ENCODE data around the gene IFITM1. TPM values are rescaled to one million over a fixed set of nuclear protein-coding genes. Genes with fewer than 3 reads are reported as not detected.
"Not testable (repeated sequence)": the region's sequence is repeated elsewhere in the genome, so short reads cannot be mapped to it uniquely, and the experiment has no call there.

IFITM1 gene
- total and polyA plus RNA-seq, 3 experiments from 2014 or later = 70.7 to 2,153 (median 75.9) TPM

DNA sequence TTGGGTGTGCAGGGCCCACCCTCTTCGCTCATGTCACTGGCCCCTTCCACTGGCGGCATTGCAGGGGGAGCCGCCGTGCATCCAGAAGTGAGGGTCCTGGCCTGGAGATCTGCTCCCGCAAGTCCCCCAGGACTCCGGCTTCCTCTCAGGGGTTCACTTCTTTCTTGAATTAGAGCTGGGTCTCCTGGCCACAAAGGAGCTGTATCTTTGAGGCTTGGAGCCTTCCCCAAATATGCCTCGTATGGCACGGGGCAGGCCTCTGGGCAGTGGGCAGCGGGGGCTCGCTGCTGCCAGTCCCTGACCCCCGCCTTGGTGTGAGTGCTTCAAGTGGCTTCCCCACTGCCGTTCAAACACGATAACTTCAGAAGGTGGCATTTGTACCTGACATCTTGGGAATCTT, 14.2 kb downstream of the IFITM1 start:
- Histone ChIP-seq H3K4me1 (ENCODE audit: insufficient read depth, low read length) (peaks cover 61% of the 10 kb centered on the region), H3K27ac (ENCODE audit: low read depth, low read length) (peak overlapping the region; percentile 65), H3K27me3 (ENCODE audit: insufficient read depth, low read length, poor library complexity, severe bottlenecking) (no peaks in the 10 kb centered on the region), H3K4me3 (ENCODE audit: low read length) (no peak overlapping the region), H3K36me3 (ENCODE audit: insufficient read depth, low read length) (no peaks in the 10 kb centered on the region), H3K9me3 (ENCODE audit: low read length) (no peaks in the 10 kb centered on the region)
- CTCF ChIA-PET = interaction anchor here (0.7 to 2.1 kb wide), 6 partner anchors 11 to 77 kb away, joined by 3 to 10 read pairs (median 4); no protein-coding TSS in a partner anchor
- Mint-ChIP-seq H3K27me3 (no peaks in the 10 kb centered on the region), H3K27ac (peak overlapping the region in 5 of 8 donors; percentile 23 to 91 (median 63)), H3K36me3 (no peaks in the 10 kb centered on the region), H3K4me3 (peak overlapping the region in 1 of 7 donors; percentile 56), H3K4me1 (peaks cover 64 to 78% (median 68%) of the 10 kb centered on the region in 3 donors), H3K9me3 (no peaks in the 10 kb centered on the region)
- POLR2A ChIA-PET = interaction anchor here (0.8 to 1.5 kb wide), 3 partner anchors 11 to 122 kb away, joined by 3 to 7 read pairs (median 4); partner anchors contain the start of genes PTDSS2 and SIGIRR
- no peak for DNase-seq

DNA sequence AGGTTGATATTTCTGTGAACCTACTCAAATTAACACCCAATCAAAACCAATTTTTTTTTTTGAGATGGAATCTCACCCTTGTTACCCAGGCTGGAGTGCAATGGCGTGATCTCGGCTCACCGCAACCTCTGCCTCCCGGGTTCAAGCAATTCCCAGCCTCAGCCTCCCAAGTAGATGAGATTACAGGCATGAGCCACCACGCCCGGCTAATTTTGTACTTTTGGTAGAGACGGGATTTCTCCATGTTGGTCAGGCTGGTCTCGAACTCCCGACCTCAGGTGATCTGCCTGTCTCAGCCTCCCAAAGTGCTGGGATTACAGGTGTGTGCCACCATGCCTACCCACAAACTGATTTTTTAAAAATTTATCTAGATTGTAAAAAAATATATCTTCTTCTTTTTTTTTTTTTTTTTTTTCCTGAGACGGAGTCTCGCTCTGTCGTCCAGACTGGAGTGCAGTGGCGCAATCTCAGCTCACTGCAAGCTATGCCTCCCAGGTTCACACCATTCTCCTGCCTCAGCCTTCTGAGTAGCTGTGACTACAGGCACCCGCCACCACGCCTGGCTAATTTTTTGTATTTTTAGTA, 14.8 kb downstream of the IFITM1 start:
- Mint-ChIP-seq H3K27ac (peak overlapping the region in 5 of 8 donors; percentile 67 to 92 (median 90)), H3K4me1 (peaks cover 64 to 78% (median 72%) of the 10 kb centered on the region in 3 donors), H3K4me3 (peak overlapping the region in 2 of 7 donors; percentile 24 to 28)
- DNase-seq; H3K36me3 ChIP-seq (ENCODE audit: insufficient read depth, low read length); H3K4me3 ChIP-seq (ENCODE audit: low read length); H3K9me3 Mint-ChIP-seq; H3K9me3 ChIP-seq (ENCODE audit: low read length); H3K27me3 ChIP-seq (ENCODE audit: insufficient read depth, low read length, poor library complexity, severe bottlenecking); H3K27me3 Mint-ChIP-seq; H3K36me3 Mint-ChIP-seq: not testable (repeated sequence)
- CTCF ChIA-PET = interaction anchor here (0.9 to 2.2 kb wide), 5 partner anchors 12 to 78 kb away, joined by 4 to 12 read pairs (median 6); no protein-coding TSS in a partner anchor
- Histone ChIP-seq H3K27ac (ENCODE audit: low read depth, low read length) (peak overlapping the region; percentile 65), H3K4me1 (ENCODE audit: insufficient read depth, low read length) (peaks cover 61% of the 10 kb centered on the region)
- POLR2A ChIA-PET = interaction anchor here (0.7 to 1.4 kb wide), 2 partner anchors 14 to 27 kb away, joined by 5 read pairs; no protein-coding TSS in a partner anchor

DNA sequence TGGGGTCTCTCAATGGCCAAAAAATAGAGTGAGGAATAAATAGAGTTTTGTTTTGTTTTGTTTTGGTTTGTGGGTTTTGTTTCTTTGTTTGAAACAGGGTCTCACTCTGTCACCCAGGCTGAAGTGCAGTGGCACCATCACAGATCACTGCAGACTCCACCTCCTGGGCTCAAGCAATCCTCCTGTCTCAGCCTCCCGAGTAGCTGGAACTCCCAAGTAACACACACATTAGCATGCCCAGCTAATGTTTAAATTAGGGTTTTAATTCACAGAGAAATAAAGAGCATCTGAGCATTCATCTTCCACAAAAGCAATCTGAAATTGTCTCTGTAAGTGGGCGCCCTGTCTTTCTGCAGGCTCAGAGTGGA, 16.0 kb downstream of the IFITM1 start:
- Histone ChIP-seq H3K36me3 (ENCODE audit: insufficient read depth, low read length) (no peaks in the 10 kb centered on the region), H3K4me1 (ENCODE audit: insufficient read depth, low read length) (peaks cover 50% of the 10 kb centered on the region), H3K4me3 (ENCODE audit: low read length) (no peak overlapping the region), H3K27ac (ENCODE audit: low read depth, low read length) (peak overlapping the region; percentile 72), H3K27me3 (ENCODE audit: insufficient read depth, low read length, poor library complexity, severe bottlenecking) (no peaks in the 10 kb centered on the region), H3K9me3 (ENCODE audit: low read length) (no peaks in the 10 kb centered on the region)
- Mint-ChIP-seq H3K27me3 (no peaks in the 10 kb centered on the region), H3K27ac (peak overlapping the region in 7 of 8 donors; percentile 48 to 90 (median 78)), H3K4me1 (peaks cover 57 to 68% (median 67%) of the 10 kb centered on the region in 3 donors), H3K36me3 (no peaks in the 10 kb centered on the region), H3K4me3 (peak overlapping the region in 6 of 7 donors; percentile 26 to 51 (median 33)), H3K9me3 (no peaks in the 10 kb centered on the region)
- POLR2A ChIA-PET = interaction anchor here (1.4 kb wide), 1 partner anchor 26 kb away, joined by 5 read pairs; no protein-coding TSS in a partner anchor
- CTCF ChIA-PET = interaction anchor here (1.0 to 2.2 kb wide), 6 partner anchors 9 to 54 kb away, joined by 3 to 12 read pairs (median 5); no protein-coding TSS in a partner anchor
- no peak for DNase-seq

DNA sequence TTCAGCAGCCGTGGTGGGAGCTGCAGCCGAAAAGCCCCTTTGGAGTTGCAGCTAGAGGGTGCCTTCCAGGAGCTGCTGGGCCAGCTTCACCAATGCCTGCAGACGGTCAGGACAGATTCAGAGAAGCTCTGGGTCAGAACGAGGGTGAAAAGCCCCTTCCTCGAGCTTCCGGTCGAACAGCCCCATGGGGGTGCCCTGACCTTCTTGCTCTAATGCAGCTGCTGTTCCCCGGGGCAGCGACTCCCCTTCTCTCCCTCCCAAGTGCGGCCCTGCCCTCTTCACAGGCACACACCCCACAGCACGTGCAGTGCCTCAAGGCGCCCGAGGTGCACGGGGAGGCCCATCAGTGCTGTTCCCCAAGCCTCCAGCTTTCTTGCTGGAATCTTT, 16.5 kb downstream of the IFITM1 start:
- no peak overlapping the region for H3K4me3 ChIP-seq (ENCODE audit: low read length)
- Mint-ChIP-seq H3K27me3 (no peaks in the 10 kb centered on the region), H3K4me3 (peak overlapping the region in 3 of 7 donors; percentile 73 to 82 (median 73)), H3K27ac (peak overlapping the region in 3 of 8 donors; percentile 56 to 82 (median 75)), H3K4me1 (peaks cover 54 to 66% (median 65%) of the 10 kb centered on the region in 3 donors), H3K9me3 (no peaks in the 10 kb centered on the region), H3K36me3 (no peaks in the 10 kb centered on the region)
- peaks cover 49% of the 10 kb centered on the region for H3K4me1 ChIP-seq (ENCODE audit: insufficient read depth, low read length)
- H3K27me3 ChIP-seq (ENCODE audit: insufficient read depth, low read length, poor library complexity, severe bottlenecking) = no peaks in the 10 kb centered on the region
- ChIA-PET CTCF (interaction anchor here (0.7 to 2.2 kb wide), 8 partner anchors 9 to 80 kb away, joined by 3 to 12 read pairs (median 4); no protein-coding TSS in a partner anchor), POLR2A (interaction anchor here (1.4 kb wide), 1 partner anchor 26 kb away, joined by 5 read pairs; no protein-coding TSS in a partner anchor)
- H3K9me3 ChIP-seq (ENCODE audit: low read length) = no peaks in the 10 kb centered on the region
- peak overlapping the region; percentile 72 for H3K27ac ChIP-seq (ENCODE audit: low read depth, low read length)
- no peak for DNase-seq
- H3K36me3 ChIP-seq (ENCODE audit: insufficient read depth, low read length) = no peaks in the 10 kb centered on the region

DNA sequence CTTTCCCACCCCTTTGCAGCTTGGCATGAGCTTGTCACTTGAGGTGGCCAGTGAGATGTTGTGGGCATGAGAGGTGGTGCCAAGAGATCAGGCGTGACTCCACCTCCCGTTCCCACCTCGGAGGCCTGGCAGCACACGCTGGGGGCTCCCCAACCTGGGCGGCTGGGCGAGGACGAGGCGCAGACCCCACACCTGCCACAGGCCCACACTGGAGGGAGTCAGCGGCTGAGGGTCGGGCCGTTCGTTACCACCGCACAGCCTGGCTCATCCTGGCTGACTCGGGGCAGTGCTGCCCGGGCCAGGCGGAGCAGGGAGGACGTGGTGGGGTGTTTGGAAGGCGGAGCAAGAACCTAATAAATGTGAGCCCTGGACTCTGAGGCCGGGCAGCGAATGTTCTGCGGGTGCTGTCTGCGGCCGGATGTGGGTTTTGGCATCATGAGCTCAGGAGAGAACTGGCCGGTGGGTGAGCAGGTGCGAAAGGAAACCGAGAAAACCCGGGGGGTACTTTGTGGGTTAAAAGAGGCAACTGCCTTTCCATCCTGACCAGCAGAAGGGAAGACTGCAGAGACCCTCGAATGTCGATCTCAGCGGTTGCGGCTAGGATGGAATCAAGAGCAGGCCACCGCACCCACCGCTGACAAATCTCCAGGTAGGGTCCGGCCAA, 17.0 kb downstream of the IFITM1 start:
- Mint-ChIP-seq H3K4me3 (peak overlapping the region; percentile 40 to 82 (median 73)), H3K9me3 (no peaks in the 10 kb centered on the region), H3K36me3 (no peaks in the 10 kb centered on the region), H3K4me1 (peaks cover 52 to 62% (median 62%) of the 10 kb centered on the region in 3 donors), H3K27me3 (no peaks in the 10 kb centered on the region), H3K27ac (peak overlapping the region; percentile 65 to 97 (median 78))
- H3K9me3 ChIP-seq (ENCODE audit: low read length) = no peaks in the 10 kb centered on the region
- H3K27me3 ChIP-seq (ENCODE audit: insufficient read depth, low read length, poor library complexity, severe bottlenecking) = no peaks in the 10 kb centered on the region
- POLR2A ChIA-PET = interaction anchor here (0.6 kb wide), 1 partner anchor 42 kb away, joined by 3 read pairs; the partner anchor contains the start of gene PGGHG
- peaks cover 45% of the 10 kb centered on the region for H3K4me1 ChIP-seq (ENCODE audit: insufficient read depth, low read length)
- DNase-seq = no peak
- H3K4me3 ChIP-seq (ENCODE audit: low read length) = peak overlapping the region; percentile 41
- H3K36me3 ChIP-seq (ENCODE audit: insufficient read depth, low read length) = no peaks in the 10 kb centered on the region
- H3K27ac ChIP-seq (ENCODE audit: low read depth, low read length) = peak overlapping the region; percentile 72
- CTCF ChIA-PET = interaction anchor here (0.7 to 2.2 kb wide), 6 partner anchors 8 to 80 kb away, joined by 3 to 12 read pairs (median 5); no protein-coding TSS in a partner anchor

DNA sequence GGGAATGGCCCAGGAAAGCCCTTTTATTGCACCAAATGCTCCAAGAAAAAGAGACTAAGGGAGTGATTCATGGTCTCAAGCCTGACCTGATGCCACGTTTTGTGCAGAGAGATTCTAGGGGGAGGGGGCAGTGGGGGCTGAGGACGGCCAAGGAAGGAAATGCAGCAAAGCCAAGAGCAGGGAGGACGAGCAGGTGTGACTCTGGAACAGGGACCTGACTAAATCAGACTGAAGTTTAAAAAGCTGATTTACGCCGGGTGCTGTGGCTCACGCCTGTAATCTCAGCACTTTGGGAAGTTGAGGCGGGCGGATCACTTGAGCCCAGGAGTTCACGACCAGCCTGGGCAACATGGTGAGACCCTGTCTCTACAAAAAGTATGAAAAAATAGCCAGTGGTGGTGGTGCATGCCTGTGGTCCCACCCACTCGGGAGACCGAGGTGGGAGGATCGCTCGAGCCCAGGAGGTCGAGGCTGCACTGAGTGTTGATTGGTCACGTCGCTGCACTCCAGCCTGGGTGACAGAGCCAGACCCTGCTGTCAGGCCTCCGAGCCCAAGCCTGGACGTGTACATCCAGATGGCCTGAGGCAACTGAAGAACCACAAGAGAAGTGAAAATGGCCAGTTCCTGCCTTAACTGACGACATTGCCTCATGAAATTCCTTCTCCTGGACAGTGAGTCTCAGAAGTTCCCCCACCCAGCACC, 17.7 kb downstream of the IFITM1 start:
- H3K4me1 Mint-ChIP-seq = peaks cover 52 to 60% (median 57%) of the 10 kb centered on the region in 3 donors
- Histone ChIP-seq H3K4me3 (ENCODE audit: low read length) (peak overlapping the region; percentile 41), H3K9me3 (ENCODE audit: low read length) (no peaks in the 10 kb centered on the region), H3K27ac (ENCODE audit: low read depth, low read length) (no peak overlapping the region), H3K4me1 (ENCODE audit: insufficient read depth, low read length) (peaks cover 43% of the 10 kb centered on the region), H3K36me3 (ENCODE audit: insufficient read depth, low read length) (no peaks in the 10 kb centered on the region), H3K27me3 (ENCODE audit: insufficient read depth, low read length, poor library complexity, severe bottlenecking) (no peaks in the 10 kb centered on the region)
- ChIA-PET CTCF (interaction anchor here (1.1 kb wide), 1 partner anchor 81 kb away, joined by 3 read pairs; no protein-coding TSS in a partner anchor), POLR2A (interaction anchor here (0.6 kb wide), 1 partner anchor 42 kb away, joined by 3 read pairs; the partner anchor contains the start of gene PGGHG)
- H3K27me3 Mint-ChIP-seq = no peaks in the 10 kb centered on the region
- no peak for DNase-seq
- peak overlapping the region; percentile 40 to 84 (median 73) for H3K4me3 Mint-ChIP-seq
- no peaks in the 10 kb centered on the region for H3K9me3 Mint-ChIP-seq
- no peaks in the 10 kb centered on the region for H3K36me3 Mint-ChIP-seq
- H3K27ac Mint-ChIP-seq = peak overlapping the region; percentile 24 to 95 (median 70)

DNA sequence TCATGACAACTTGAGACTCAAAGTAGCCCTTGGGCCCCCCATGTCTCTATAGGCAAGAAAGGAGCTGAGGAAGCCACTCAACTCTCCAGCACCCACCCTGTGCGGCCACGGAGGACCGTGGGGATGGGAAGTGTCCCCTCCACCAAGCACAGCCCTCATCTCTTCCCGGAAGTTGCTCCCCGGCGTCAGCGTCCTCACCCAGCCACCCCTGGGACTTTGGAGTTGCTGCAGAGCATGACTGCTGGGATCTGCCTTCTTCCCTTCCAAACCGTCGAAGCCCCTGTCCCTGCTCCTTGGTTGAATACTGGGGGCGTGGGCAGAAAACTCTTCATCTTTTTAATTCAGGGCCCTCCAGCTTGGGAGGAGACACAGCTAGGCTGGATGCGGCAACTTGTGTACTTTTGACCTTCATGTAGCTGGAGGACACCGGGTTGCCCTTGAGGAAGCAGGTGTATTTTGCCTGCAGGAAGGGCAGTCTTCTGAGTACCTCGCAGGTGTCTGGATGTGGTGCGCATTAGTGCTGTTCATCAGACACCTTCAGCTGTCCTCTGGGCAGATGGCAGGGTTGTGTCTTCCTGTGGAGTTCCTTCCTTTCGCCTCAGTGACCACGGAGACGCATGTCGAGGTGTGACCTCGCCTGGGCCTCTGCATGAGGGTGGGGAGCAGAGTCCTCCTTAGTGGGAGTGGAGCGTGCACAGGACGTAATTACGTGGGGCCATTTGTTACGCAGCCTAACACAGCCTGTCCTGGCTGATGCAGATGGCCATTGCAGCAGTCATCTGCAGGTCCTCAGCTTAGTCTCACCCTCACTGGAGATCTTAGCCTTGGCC, 19.0 kb downstream of the IFITM1 start:
- no peak for DNase-seq
- peak overlapping the region in 2 of 8 donors; percentile 60 to 80 for H3K27ac Mint-ChIP-seq
- H3K9me3 Mint-ChIP-seq = no peaks in the 10 kb centered on the region
- ChIA-PET CTCF (no interaction called here), POLR2A (no interaction called here)
- Histone ChIP-seq H3K36me3 (ENCODE audit: insufficient read depth, low read length) (no peaks in the 10 kb centered on the region), H3K4me3 (ENCODE audit: low read length) (no peak overlapping the region), H3K27ac (ENCODE audit: low read depth, low read length) (no peak overlapping the region), H3K4me1 (ENCODE audit: insufficient read depth, low read length) (peaks cover 43% of the 10 kb centered on the region), H3K27me3 (ENCODE audit: insufficient read depth, low read length, poor library complexity, severe bottlenecking) (no peaks in the 10 kb centered on the region), H3K9me3 (ENCODE audit: low read length) (no peaks in the 10 kb centered on the region)
- peaks cover 45 to 51% (median 49%) of the 10 kb centered on the region in 3 donors for H3K4me1 Mint-ChIP-seq
- H3K36me3 Mint-ChIP-seq = no peaks in the 10 kb centered on the region
- H3K27me3 Mint-ChIP-seq = no peaks in the 10 kb centered on the region
- H3K4me3 Mint-ChIP-seq = peak overlapping the region in 3 of 7 donors; percentile 24 to 55 (median 43)
